ENCODE results near the gene SEMA6D. TPM values are rescaled to one million over a fixed set of nuclear protein-coding genes. Genes with fewer than 3 reads are reported as not detected.

Gene SEMA6D
- total and polyA plus RNA-seq, 10 of the 15 experiments (the other 5 are each of a cell fraction or from before 2014, with no cell fraction given) = 0.01 to 0.52 (median 0.09) TPM; not detected in 6

DNA sequence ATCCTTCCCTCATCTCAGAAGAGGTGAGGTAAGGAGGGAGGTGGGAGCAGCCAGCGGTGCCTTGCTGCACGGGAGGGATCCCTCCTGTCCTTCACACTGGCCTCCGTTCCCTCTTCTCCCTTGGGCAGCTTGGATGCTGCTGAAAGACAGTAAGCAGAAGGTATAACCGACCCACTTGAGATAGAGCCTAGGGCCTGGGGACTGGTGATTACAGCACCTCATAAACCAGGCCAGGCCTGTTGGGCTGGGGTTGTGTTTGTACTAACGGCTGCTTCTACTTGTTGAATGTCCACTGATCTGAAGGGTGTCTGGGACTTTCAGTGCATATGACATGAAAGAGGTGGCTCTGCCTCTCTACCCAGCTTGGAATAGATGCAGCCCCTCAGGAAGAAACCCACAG lies 25.0 kb downstream of the SEMA6D start:
- Histone ChIP-seq H3K4me2 (ENCODE audit: control insufficient read depth, insufficient read depth) (no peak overlapping the region), H3K9me3 (replicated peaks; ENCODE audit: control insufficient read depth, insufficient read depth, low read length) (no peaks in the 10 kb centered on the region), H3K79me2 (ENCODE audit: control insufficient read depth, insufficient read depth, low read length) (no peaks in the 10 kb centered on the region), H3K36me3 (ENCODE audit: control insufficient read depth in 2 of 2, insufficient read depth in 2 of 2, low read length in 1 of 2) (no peaks in the 10 kb centered on the region), H2AFZ (ENCODE audit: control insufficient read depth, low read depth, low read length) (no peak overlapping the region), H3K9ac (ENCODE audit: control insufficient read depth, insufficient read depth, low read length) (no peak overlapping the region), H3K27me3 (replicated peaks in 1 of 2; ENCODE audit: control insufficient read depth in 2 of 2, insufficient read depth in 2 of 2, low read length in 1 of 2) (no peaks in the 10 kb centered on the region), H3K27ac (ENCODE audit: control insufficient read depth, insufficient read depth) (no peak overlapping the region), H3K4me3 (no peak overlapping the region), H3K4me1 (ENCODE audit: control insufficient read depth, insufficient read depth, low read length) (no peaks in the 10 kb centered on the region), H4K20me1 (ENCODE audit: control insufficient read depth, insufficient read depth) (no peaks in the 10 kb centered on the region)
- ChIA-PET RAD21 (ENCODE audit: unreplicated experiment) (no interaction called here), POLR2A (no interaction called here), SMC1A (ENCODE audit: uncharacterized antibody, unreplicated experiment) (interaction anchor here (0.6 kb wide), 1 partner anchor 887 kb away, joined by 3 read pairs; no protein-coding TSS in a partner anchor), CTCF (interaction anchor here (0.6 kb wide), 1 partner anchor 439 kb away, joined by 4 read pairs; no protein-coding TSS in a partner anchor)
- no TSS peak for BruUV-seq (replicated peaks)
- TF ChIP-seq, protein P1, sequence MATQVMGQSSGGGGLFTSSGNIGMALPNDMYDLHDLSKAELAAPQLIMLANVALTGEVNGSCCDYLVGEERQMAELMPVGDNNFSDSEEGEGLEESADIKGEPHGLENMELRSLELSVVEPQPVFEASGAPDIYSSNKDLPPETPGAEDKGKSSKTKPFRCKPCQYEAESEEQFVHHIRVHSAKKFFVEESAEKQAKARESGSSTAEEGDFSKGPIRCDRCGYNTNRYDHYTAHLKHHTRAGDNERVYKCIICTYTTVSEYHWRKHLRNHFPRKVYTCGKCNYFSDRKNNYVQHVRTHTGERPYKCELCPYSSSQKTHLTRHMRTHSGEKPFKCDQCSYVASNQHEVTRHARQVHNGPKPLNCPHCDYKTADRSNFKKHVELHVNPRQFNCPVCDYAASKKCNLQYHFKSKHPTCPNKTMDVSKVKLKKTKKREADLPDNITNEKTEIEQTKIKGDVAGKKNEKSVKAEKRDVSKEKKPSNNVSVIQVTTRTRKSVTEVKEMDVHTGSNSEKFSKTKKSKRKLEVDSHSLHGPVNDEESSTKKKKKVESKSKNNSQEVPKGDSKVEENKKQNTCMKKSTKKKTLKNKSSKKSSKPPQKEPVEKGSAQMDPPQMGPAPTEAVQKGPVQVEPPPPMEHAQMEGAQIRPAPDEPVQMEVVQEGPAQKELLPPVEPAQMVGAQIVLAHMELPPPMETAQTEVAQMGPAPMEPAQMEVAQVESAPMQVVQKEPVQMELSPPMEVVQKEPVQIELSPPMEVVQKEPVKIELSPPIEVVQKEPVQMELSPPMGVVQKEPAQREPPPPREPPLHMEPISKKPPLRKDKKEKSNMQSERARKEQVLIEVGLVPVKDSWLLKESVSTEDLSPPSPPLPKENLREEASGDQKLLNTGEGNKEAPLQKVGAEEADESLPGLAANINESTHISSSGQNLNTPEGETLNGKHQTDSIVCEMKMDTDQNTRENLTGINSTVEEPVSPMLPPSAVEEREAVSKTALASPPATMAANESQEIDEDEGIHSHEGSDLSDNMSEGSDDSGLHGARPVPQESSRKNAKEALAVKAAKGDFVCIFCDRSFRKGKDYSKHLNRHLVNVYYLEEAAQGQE (IDR thresholded peaks at IDR 0.05; ENCODE audit: low read depth, low read length) = no peak
- TF ChIP-seq SPI1 (IDR thresholded peaks at IDR 0.05; ENCODE audit: borderline replicate concordance, insufficient read depth, low read depth, low read length) (no peak), ATF7 (IDR thresholded peaks at IDR 0.05; ENCODE audit: low read depth) (no peak), KDM1A (IDR thresholded peaks at IDR 0.05; ENCODE audit: borderline replicate concordance) (no peak), SMAD5 (IDR thresholded peaks at IDR 0.05; ENCODE audit: low read depth) (no peak), NBN (IDR thresholded peaks at IDR 0.05) (no peak)
- TF ChIP-seq, protein P2, sequence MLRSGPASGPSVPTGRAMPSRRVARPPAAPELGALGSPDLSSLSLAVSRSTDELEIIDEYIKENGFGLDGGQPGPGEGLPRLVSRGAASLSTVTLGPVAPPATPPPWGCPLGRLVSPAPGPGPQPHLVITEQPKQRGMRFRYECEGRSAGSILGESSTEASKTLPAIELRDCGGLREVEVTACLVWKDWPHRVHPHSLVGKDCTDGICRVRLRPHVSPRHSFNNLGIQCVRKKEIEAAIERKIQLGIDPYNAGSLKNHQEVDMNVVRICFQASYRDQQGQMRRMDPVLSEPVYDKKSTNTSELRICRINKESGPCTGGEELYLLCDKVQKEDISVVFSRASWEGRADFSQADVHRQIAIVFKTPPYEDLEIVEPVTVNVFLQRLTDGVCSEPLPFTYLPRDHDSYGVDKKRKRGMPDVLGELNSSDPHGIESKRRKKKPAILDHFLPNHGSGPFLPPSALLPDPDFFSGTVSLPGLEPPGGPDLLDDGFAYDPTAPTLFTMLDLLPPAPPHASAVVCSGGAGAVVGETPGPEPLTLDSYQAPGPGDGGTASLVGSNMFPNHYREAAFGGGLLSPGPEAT (IDR thresholded peaks at IDR 0.05; ENCODE audit: low read depth) = no peak
- TF ChIP-seq, protein P3, sequence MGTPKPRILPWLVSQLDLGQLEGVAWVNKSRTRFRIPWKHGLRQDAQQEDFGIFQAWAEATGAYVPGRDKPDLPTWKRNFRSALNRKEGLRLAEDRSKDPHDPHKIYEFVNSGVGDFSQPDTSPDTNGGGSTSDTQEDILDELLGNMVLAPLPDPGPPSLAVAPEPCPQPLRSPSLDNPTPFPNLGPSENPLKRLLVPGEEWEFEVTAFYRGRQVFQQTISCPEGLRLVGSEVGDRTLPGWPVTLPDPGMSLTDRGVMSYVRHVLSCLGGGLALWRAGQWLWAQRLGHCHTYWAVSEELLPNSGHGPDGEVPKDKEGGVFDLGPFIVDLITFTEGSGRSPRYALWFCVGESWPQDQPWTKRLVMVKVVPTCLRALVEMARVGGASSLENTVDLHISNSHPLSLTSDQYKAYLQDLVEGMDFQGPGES (IDR thresholded peaks at IDR 0.05) = no peak
- intact Hi-C loops (cut with micrococcal nuclease; ENCODE audit: unreplicated experiment) = no loop called here
- FAIRE-seq = no peak
- in situ Hi-C loops (cut with MboI) = no loop called here
- no peak for ATAC-seq
- 61% methylated on average over 5 of the region's 5 CpGs for WGBS (ENCODE audit: insufficient coverage, insufficient replicate concordance, low lambda C conversion rate, missing lambda C conversion rate)
- DNase-seq (ENCODE audit: low read depth, low spot score) = no peak
